IMR-90 (cell line): Measurements from ENCODE around the gene BCL11B. TPM values are rescaled to one million over a fixed set of nuclear protein-coding genes. Genes with fewer than 3 reads are reported as not detected.

ENCODE experiments used
- ATAC-seq: fragments of 200-7000 bp; cut with Tn5 transposase; 2 replicates; pipeline ENCODE4 v1.9.1; 2020; ENCODE audit warnings: low read depth, mild to moderate bottlenecking, moderate library complexity
- BruUV-seq: library from RNA; stranded (reverse); fragments of 400-500 nt; replicated peaks from 2 replicates; lab custom pipeline; 2021; lab: Mats Ljungman, UMichigan
- CTCF ChIA-PET: fragments of 300-600 bp; formaldehyde crosslinking; extraction: SDS; loops from one replicate; lab custom pipeline; 2021; ENCODE audit warnings: antibody characterized with exemption; lab: Yijun Ruan, JAX
- POLR2A ChIA-PET: fragments of 300-600 bp; sonication (Branson Sonifier 250); formaldehyde crosslinking; loops from one replicate; lab custom pipeline; 2022; ENCODE audit warnings: antibody characterized with exemption; ENCODE audit not compliant: unreplicated experiment; lab: Charles Lee
- DNase-seq: peaks from one replicate; pipeline ENCODE4 v3.0.0; 2013
- H2AFZ ChIP-seq: replicated peaks from 2 replicates; pipeline ENCODE3; 2013; ENCODE audit warnings: low read length, mild to moderate bottlenecking; ENCODE audit not compliant: poor library complexity
- H2AK5ac ChIP-seq: 2 replicates; pipeline ENCODE4 v1.6.1; 2013; ENCODE audit warnings: low read depth, low read length, inconsistent platforms
- H2AK9ac ChIP-seq: replicated peaks from 2 replicates; pipeline ENCODE3; 2013; ENCODE audit warnings: mild to moderate bottlenecking, low read depth, low read length, moderate library complexity; ENCODE audit not compliant: poor library complexity
- H2BK120ac ChIP-seq: 2 replicates; pipeline ENCODE4 v1.6.1; 2013; ENCODE audit warnings: low read depth, low read length, inconsistent platforms
- H2BK15ac ChIP-seq: 3 replicates; pipeline ENCODE4 v1.6.1; 2013; ENCODE audit warnings: low read depth, low read length, inconsistent platforms
- H2BK20ac ChIP-seq: 2 replicates; pipeline ENCODE4 v1.6.1; 2013; ENCODE audit warnings: low read depth, mild to moderate bottlenecking, inconsistent platforms, low read length, moderate library complexity
- H2BK5ac ChIP-seq: 2 replicates; pipeline ENCODE4 v1.6.1; 2013; ENCODE audit warnings: mild to moderate bottlenecking, low read depth, low read length, inconsistent platforms; ENCODE audit not compliant: poor library complexity, severe bottlenecking
- H3K14ac ChIP-seq: replicated peaks from 2 replicates; pipeline ENCODE4 v1.6.1; 2013; ENCODE audit warnings: low read depth, low read length, inconsistent platforms
- H3K18ac ChIP-seq: 2 replicates; pipeline ENCODE4 v1.6.1; 2013; ENCODE audit warnings: low read depth, low read length, control low read depth
- H3K23ac ChIP-seq: 2 replicates; pipeline ENCODE4 v1.6.1; 2013; ENCODE audit warnings: low read depth, low read length, inconsistent platforms
- H3K27ac ChIP-seq: 2 replicates; pipeline ENCODE4 v1.5.1; 2013; ENCODE audit warnings: mild to moderate bottlenecking, control low read depth, low read length; ENCODE audit not compliant: insufficient read depth
- H3K27me3 ChIP-seq: 2 replicates; pipeline ENCODE4 v1.6.1; 2013; ENCODE audit warnings: low read length; ENCODE audit not compliant: control insufficient read depth, insufficient read depth
- H3K36me3 ChIP-seq: 2 replicates; pipeline ENCODE4 v1.6.1; 2013; ENCODE audit warnings: low read length, mixed read lengths; ENCODE audit not compliant: control insufficient read depth, insufficient read depth
- H3K4ac ChIP-seq: 2 replicates; pipeline ENCODE4 v1.6.1; 2013; ENCODE audit warnings: low read depth, low read length, inconsistent platforms
- H3K4me1 ChIP-seq: 2 replicates; pipeline ENCODE4 v1.6.1; 2013; ENCODE audit warnings: low read length, mixed read lengths; ENCODE audit not compliant: control insufficient read depth, insufficient read depth
- H3K4me2 ChIP-seq: 2 replicates; pipeline ENCODE4 v1.6.1; 2013; ENCODE audit warnings: low read depth, mild to moderate bottlenecking, control low read depth, low read length, moderate library complexity
- H3K4me3 ChIP-seq: 2 replicates; pipeline ENCODE4 v1.5.1; 2013; ENCODE audit warnings: low read depth, mild to moderate bottlenecking, control low read depth, low read length, moderate library complexity; ENCODE audit not compliant: insufficient read depth
- H3K56ac ChIP-seq: 2 replicates; pipeline ENCODE4 v1.6.1; 2013; ENCODE audit warnings: low read length, inconsistent platforms; ENCODE audit not compliant: insufficient read depth; ENCODE audit errors: extremely low read depth
- H3K79me1 ChIP-seq, 2 experiments: 2 replicates each; pipeline ENCODE4 v1.6.1; 2013; ENCODE audit warnings: low read length in 2 of 2, inconsistent platforms in 1 of 2, low read depth in 1 of 2
- H3K9ac ChIP-seq: 2 replicates; pipeline ENCODE4 v1.6.1; 2013; ENCODE audit warnings: low read depth, low read length, control low read depth
- H3K9me1 ChIP-seq: 2 replicates; pipeline ENCODE4 v1.6.1; 2013; ENCODE audit warnings: low read length, inconsistent platforms; ENCODE audit not compliant: insufficient read depth
- H3K9me3 ChIP-seq: 2 replicates; pipeline ENCODE4 v1.6.1; 2013; ENCODE audit warnings: low read length; ENCODE audit not compliant: control insufficient read depth, insufficient read depth
- H4K20me1 ChIP-seq: 2 replicates; pipeline ENCODE4 v1.6.1; 2013; ENCODE audit warnings: low read length, inconsistent platforms; ENCODE audit not compliant: insufficient read depth
- H4K5ac ChIP-seq: 2 replicates; pipeline ENCODE4 v1.6.1; 2013; ENCODE audit warnings: mild to moderate bottlenecking, low read depth, low read length, control low read depth
- H4K8ac ChIP-seq, 2 experiments: 2 replicates each; pipeline ENCODE4 v1.6.1; 2013; ENCODE audit warnings: low read depth in 2 of 2, low read length in 2 of 2, control low read depth in 1 of 2, inconsistent platforms in 1 of 2
- H4K91ac ChIP-seq: 2 replicates; pipeline ENCODE4 v1.6.1; 2013; ENCODE audit warnings: low read depth, low read length, inconsistent platforms; ENCODE audit not compliant: insufficient read depth
- BHLHE40 ChIP-seq: fragments of 150-350 bp; IDR thresholded peaks from 2 replicates; pipeline ENCODE4 v1.6.1; 2016; ENCODE audit warnings: mild to moderate bottlenecking, low read depth, low read length
- CEBPB ChIP-seq: IDR thresholded peaks from 2 replicates; pipeline ENCODE4 v1.6.1; 2012; ENCODE audit warnings: low read depth, low read length, improper control_type of control experiment
- CHD1 ChIP-seq: IDR thresholded peaks from 2 replicates; pipeline ENCODE4 v1.6.1; 2012; ENCODE audit warnings: low read depth, low read length, improper control_type of control experiment
- ELK1 ChIP-seq: fragments of 150-350 bp; IDR thresholded peaks from 2 replicates; pipeline ENCODE4 v1.6.1; 2016; ENCODE audit warnings: low read depth, mild to moderate bottlenecking, low read length, moderate library complexity, borderline replicate concordance
- FOS ChIP-seq: fragments of 150-350 bp; IDR thresholded peaks from 2 replicates; pipeline ENCODE4 v1.6.1; 2016; ENCODE audit warnings: low read depth, low read length
- MAFK ChIP-seq: IDR thresholded peaks from 2 replicates; pipeline ENCODE4 v1.6.1; 2012; ENCODE audit warnings: low read depth, low read length, improper control_type of control experiment
- MAZ ChIP-seq: IDR thresholded peaks from 2 replicates; pipeline ENCODE4 v1.6.1; 2012; ENCODE audit warnings: low read depth, mild to moderate bottlenecking, low read length, improper control_type of control experiment, moderate library complexity, borderline replicate concordance
- MXI1 ChIP-seq: IDR thresholded peaks from 2 replicates; pipeline ENCODE4 v1.6.1; 2012; ENCODE audit warnings: low read depth, mild to moderate bottlenecking, low read length, moderate library complexity, borderline replicate concordance
- NFE2L2 ChIP-seq: fragments of 150-350 bp; IDR thresholded peaks from 2 replicates; pipeline ENCODE4 v1.6.1; 2016; ENCODE audit warnings: low read depth, mild to moderate bottlenecking, low read length
- POLR2A ChIP-seq: IDR thresholded peaks from 2 replicates; pipeline ENCODE4 v1.6.1; 2012; ENCODE audit warnings: mild to moderate bottlenecking, low read depth, low read length
- RAD21 ChIP-seq: IDR thresholded peaks from 2 replicates; pipeline ENCODE4 v1.6.1; 2012; ENCODE audit warnings: low read length, improper control_type of control experiment
- RCOR1 ChIP-seq: IDR thresholded peaks from 2 replicates; pipeline ENCODE4 v1.6.1; 2012; ENCODE audit warnings: mild to moderate bottlenecking, low read length, improper control_type of control experiment; ENCODE audit not compliant: insufficient replicate concordance
- RFX5 ChIP-seq: IDR thresholded peaks from 2 replicates; pipeline ENCODE4 v1.8.0; 2012; ENCODE audit warnings: low read depth, mild to moderate bottlenecking, low read length, moderate library complexity
- SMC3 ChIP-seq: fragments of 150-350 bp; IDR thresholded peaks from 2 replicates; pipeline ENCODE4 v1.6.1; 2016; ENCODE audit warnings: low read depth, mild to moderate bottlenecking, antibody characterized with exemption, low read length, moderate library complexity
- USF2 ChIP-seq: fragments of 150-350 bp; IDR thresholded peaks from 2 replicates; pipeline ENCODE4 v1.6.1; 2017; ENCODE audit warnings: mild to moderate bottlenecking, antibody characterized with exemption, low read length, low read depth
- WGBS, 2 experiments: methylation state at CpG; one replicate each; pipeline versions ENCODE4 v1.1.5 to v1.1.7; 2013; ENCODE audit warnings: missing lambda C conversion rate in 2 of 2; ENCODE audit not compliant: insufficient read length in 1 of 2; ENCODE audit errors: extremely low coverage in 2 of 2; 5-methylcytosine and 5-hydroxymethylcytosine counted together
- dilution Hi-C: fragments of 300-500 bp; cut with HindIII; formaldehyde crosslinking; loops from one replicate; pipeline ENCODE4 v1.14.3; 2018; ENCODE audit warnings: low sequenced_read_pairs; ENCODE audit not compliant: unreplicated experiment
- in situ Hi-C: fragments of 300-500 bp; cut with MboI; formaldehyde crosslinking; loops from 3 replicates; pipeline ENCODE4 v1.14.3; 2019; ENCODE audit warnings: low sequenced_read_pairs, inconsistent platforms, mixed read lengths
- intact Hi-C: fragments of 100-400 bp; cut with micrococcal nuclease; formaldehyde crosslinking; loops from 2 replicates; pipeline ENCODE4 v1.10.0; 2022
- polyA plus RNA-seq, 3 experiments: library from polyadenylated mRNA; depleted of rRNA; stranded (reverse); fragments of >200 nt; gene quantifications; 2 replicates each; pipeline ENCODE4 v1.2.3, GENCODE V29; 2012; ENCODE audit warnings: low replicate concordance in 1 of 3
- total RNA-seq: library from RNA; depleted of rRNA; stranded (reverse); fragments of >200 nt; gene quantifications from 2 replicates; pipeline ENCODE4 v1.2.3, GENCODE V29; 2012
- TF ChIP-seq, protein P1 (sequence below): conservative IDR thresholded peaks from 2 replicates; pipeline ENCODE4 v1.5.1; 2012; ENCODE audit warnings: mild to moderate bottlenecking, low read depth, low read length, improper control_type of control experiment

BCL11B gene
- total and polyA plus RNA-seq, 2 of the 4 experiments (the other 2 are of a cell fraction) = under 0.01 TPM; not detected in 1

GRCh38 chr14:99318959-99319295 lies 46.9 kb upstream of the BCL11B start:
- in situ Hi-C loops = no loop called here
- Histone ChIP-seq H2BK20ac (no peak overlapping the region), H3K9ac (no peak overlapping the region), H2BK5ac (no peak overlapping the region), H2AK5ac (no peak overlapping the region), H3K4me3 (no peak overlapping the region), H2BK120ac (no peak overlapping the region), H3K4ac (no peak overlapping the region), H3K9me3 (no peaks in the 10 kb centered on the region), H3K4me2 (no peak overlapping the region), H2AFZ (no peak overlapping the region), H4K20me1 (no peaks in the 10 kb centered on the region), H2AK9ac (peak overlapping the region; percentile 28), H4K8ac (no peak overlapping the region), H4K91ac (no peak overlapping the region), H3K9me1 (no peaks in the 10 kb centered on the region), H3K23ac (no peak overlapping the region), H2BK15ac (no peak overlapping the region), H4K5ac (no peak overlapping the region), H3K79me1 (no peaks in the 10 kb centered on the region), H3K18ac (no peak overlapping the region), H3K4me1 (no peaks in the 10 kb centered on the region), H3K56ac (no peak overlapping the region), H3K27ac (no peak overlapping the region), H3K36me3 (no peaks in the 10 kb centered on the region), H3K27me3 (peaks cover 2% of the 10 kb centered on the region; the same call in 1 of the 2 replicates), H3K14ac (no peak overlapping the region)
- ChIA-PET POLR2A (no interaction called here), CTCF (no interaction called here)
- BruUV-seq = no TSS peak
- WGBS, 2 experiments = no CpG with 5 or more reads among the region's 6 CpGs
- no peak for TF ChIP-seq NFE2L2
- TF ChIP-seq CHD1 = no peak
- TF ChIP-seq USF2 = no peak
- no peak for TF ChIP-seq MAFK
- TF ChIP-seq BHLHE40 = no peak
- no peak for TF ChIP-seq ELK1
- no peak for TF ChIP-seq SMC3
- TF ChIP-seq FOS = no peak
- TF ChIP-seq MAZ = no peak
- no peak for TF ChIP-seq POLR2A
- no peak for TF ChIP-seq MXI1
- TF ChIP-seq CEBPB = no peak
- no peak for TF ChIP-seq RFX5
- TF ChIP-seq RAD21 = no peak
- TF ChIP-seq RCOR1 = no peak
- TF ChIP-seq, protein P1, sequence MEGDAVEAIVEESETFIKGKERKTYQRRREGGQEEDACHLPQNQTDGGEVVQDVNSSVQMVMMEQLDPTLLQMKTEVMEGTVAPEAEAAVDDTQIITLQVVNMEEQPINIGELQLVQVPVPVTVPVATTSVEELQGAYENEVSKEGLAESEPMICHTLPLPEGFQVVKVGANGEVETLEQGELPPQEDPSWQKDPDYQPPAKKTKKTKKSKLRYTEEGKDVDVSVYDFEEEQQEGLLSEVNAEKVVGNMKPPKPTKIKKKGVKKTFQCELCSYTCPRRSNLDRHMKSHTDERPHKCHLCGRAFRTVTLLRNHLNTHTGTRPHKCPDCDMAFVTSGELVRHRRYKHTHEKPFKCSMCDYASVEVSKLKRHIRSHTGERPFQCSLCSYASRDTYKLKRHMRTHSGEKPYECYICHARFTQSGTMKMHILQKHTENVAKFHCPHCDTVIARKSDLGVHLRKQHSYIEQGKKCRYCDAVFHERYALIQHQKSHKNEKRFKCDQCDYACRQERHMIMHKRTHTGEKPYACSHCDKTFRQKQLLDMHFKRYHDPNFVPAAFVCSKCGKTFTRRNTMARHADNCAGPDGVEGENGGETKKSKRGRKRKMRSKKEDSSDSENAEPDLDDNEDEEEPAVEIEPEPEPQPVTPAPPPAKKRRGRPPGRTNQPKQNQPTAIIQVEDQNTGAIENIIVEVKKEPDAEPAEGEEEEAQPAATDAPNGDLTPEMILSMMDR = no peak
- intact Hi-C loops = no loop called here
- ATAC-seq = no peak
- no peak for DNase-seq
- dilution Hi-C loops = no loop called here
